Subcutaneous adipose tissue (tissue), 4 donors: Measurements from ENCODE around the gene AFF3. TPM values are rescaled to one million over a fixed set of nuclear protein-coding genes. Genes with fewer than 3 reads are reported as not detected.

Experiments
- CTCF ChIP-seq: fragments of 450-650 bp; IDR thresholded peaks from one replicate; pipeline ENCODE4 v1.5.1; 2016; ENCODE audit warnings: low read depth, mild to moderate bottlenecking, control low read depth, antibody characterized with exemption, moderate library complexity
- total RNA-seq, 4 donors: library from RNA; depleted of rRNA; stranded (reverse); fragments of >200 nt; gene quantifications; one replicate each; pipeline ENCODE4 v1.1.0, GENCODE V29; 2016

The AFF3 gene
- total RNA-seq, 4 donors from 2014 or later: 2.5 to 6.2 (median 5.6) TPM

GRCh38 chr2:100106460-100106859, 35.9 kb downstream of the AFF3 start:
- TF ChIP-seq CTCF: no peak

DNA sequence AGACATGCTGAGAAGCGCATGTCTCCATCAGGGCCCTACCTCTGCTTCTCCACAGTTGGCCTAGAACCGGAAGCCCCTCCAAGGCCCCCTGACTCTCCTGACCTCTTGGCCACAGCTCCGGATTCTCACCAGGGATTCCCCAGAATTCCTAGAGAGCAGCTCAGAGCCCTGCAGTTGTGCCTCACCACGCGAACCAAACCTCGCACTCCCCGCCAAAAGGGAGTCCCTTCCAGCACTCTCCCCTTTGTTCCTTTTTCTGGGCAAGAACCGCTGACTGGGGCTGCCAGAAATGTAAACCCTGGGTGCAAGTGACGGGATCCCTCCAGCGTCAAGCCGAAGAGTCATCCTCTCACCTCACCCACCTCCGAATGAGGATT, 36.7 kb downstream of the AFF3 start:
- TF ChIP-seq CTCF: no peak

GRCh38 chr2:100104718-100105677, 37.4 kb downstream of the AFF3 start:
- TF ChIP-seq CTCF: no peak

DNA sequence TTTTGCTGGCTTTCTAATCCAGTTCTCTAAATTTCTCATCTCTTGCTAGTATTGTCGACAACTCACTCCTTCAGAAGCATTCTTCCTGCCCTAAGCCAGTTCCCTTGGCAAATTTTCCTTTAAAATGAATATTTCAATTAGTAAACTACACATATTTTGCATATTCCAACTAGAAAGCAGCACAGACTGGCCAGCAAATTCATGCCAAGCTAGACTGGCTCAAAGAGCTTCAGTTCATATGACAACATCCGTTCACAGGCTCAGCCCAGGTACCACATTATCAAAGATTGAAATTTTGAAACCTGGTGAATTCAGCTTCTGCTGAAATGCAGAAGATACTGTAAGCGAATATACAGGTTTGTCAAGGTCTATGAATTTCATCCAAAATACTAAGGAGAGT, 64.5 kb downstream of the AFF3 start:
- TF ChIP-seq CTCF: no peak

- no peak for TF ChIP-seq CTCF
Measured at GRCh38 chr2:100077456-100077855, 64.9 kb downstream of the AFF3 start.

DNA sequence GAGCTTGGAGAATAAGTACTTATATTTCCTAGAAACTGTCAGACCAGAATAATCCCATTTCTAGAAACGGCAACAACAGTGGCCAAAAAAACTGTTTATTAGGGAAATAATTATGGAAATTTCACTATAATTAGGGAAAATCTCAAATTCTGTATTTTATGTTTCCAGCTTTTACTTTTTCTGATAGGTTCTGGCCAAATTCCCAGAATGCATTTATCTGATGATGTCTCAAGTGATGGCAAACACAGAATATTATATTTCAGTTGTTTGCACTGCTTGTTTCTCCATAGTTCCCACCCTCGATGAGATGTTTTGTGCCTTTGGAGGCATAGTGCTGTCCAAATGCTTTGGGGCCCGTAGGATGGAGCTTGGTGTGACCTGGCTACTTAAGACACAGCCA, 66.9 kb downstream of the AFF3 start:
- TF ChIP-seq CTCF: no peak

GRCh38 chr2:100073110-100073509, 69.3 kb downstream of the AFF3 start:
- TF ChIP-seq CTCF: no peak
